ENCODE results near the gene TRAPPC5. TPM values are rescaled to one million over a fixed set of nuclear protein-coding genes. Genes with fewer than 3 reads are reported as not detected.

TRAPPC5 gene
- total and polyA plus RNA-seq, 7 experiments from 2014 or later, result 43.7 to 191 (median 75.9) TPM

DNA sequence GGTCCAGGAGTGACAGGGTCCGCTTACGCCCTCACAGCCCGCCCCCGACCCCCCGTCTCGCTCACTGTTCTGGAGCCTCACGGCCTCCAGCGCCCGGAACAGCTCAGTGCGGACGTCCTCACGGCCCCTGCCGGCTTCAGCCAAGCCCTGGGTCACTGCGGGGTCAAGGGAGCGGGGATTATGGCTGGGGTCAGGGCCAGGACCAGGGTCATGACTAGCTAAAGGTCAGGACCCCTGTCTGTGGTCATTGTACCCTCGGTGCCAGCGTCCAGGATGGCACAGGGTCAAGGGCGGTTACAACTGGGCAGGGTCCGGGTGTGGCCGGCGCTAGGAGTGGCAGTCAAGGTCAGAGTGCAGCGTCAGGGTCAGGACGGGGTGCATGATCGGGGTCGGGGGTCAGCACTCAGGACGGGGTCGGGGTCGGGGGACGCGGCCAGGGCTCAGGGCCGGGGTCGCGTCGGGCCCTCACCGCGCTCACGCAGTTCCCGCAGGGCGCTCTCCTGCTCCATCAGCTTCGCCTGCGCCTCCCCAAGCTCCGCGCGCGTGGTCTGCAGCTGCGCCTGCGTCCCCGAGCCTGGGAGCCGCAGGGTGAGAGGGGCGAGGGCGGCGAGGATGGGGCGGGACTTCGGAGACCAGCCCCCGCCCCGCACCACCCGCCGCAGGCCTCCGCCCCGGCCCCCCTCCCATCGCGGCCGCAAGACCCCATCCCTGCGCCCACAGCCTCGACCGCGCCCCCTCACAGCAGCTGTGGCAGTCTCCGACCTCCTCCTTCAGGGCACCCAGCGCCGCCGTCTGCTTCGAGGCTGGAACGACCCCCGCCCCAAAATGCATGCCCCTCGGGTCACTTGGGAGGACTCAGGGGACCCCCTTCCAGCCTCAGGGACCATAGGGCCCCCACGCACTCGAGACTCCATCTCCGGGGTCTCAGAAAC lies 49.9 kb downstream of the TRAPPC5 start:
- H3K9me3 ChIP-seq (ENCODE audit: control insufficient read depth in 2 of 3, low read length in 3 of 3), result no peaks in the 10 kb centered on the region
- Mint-ChIP-seq H3K9me3 (peaks cover 0 to 4% (median 0%) of the 10 kb centered on the region in 11 donors), H3K4me1 (peaks cover 0 to 17% (median 14%) of the 10 kb centered on the region in 7 donors), H3K36me3 (peaks cover 0 to 4% (median 0%) of the 10 kb centered on the region in 5 donors), H3K4me3 (peak overlapping the region in 7 of 10 donors; percentile 29 to 80 (median 73)), H3K27me3 (peaks cover 19 to 56% (median 38%) of the 10 kb centered on the region in 5 donors), H3K27ac (no peak overlapping the region)
- no peak overlapping the region for H3K4me3 ChIP-seq (ENCODE audit: low read length)
- DNase-seq (no peak), ATAC-seq (no peak)
- CTCF ChIA-PET, result no interaction called here
- peaks cover 0 to 13% of the 10 kb centered on the region in 2 donors for H3K27me3 ChIP-seq (ENCODE audit: control insufficient read depth in 2 of 2, insufficient read depth in 2 of 2, low read length in 2 of 2)
- POLR2A ChIA-PET, result no interaction called here
- H3K27ac ChIP-seq (ENCODE audit: low read depth, low read length), result no peak overlapping the region
- no peaks in the 10 kb centered on the region for H3K36me3 ChIP-seq (ENCODE audit: control insufficient read depth in 2 of 3, insufficient read depth in 3 of 3, low read length in 3 of 3)
- intact Hi-C loops (cut with micrococcal nuclease), result no loop called here
- H3K4me1 ChIP-seq (ENCODE audit: control insufficient read depth in 2 of 2, insufficient read depth in 2 of 2, low read length in 2 of 2), result peaks cover 0 to 16% of the 10 kb centered on the region in 2 donors

DNA sequence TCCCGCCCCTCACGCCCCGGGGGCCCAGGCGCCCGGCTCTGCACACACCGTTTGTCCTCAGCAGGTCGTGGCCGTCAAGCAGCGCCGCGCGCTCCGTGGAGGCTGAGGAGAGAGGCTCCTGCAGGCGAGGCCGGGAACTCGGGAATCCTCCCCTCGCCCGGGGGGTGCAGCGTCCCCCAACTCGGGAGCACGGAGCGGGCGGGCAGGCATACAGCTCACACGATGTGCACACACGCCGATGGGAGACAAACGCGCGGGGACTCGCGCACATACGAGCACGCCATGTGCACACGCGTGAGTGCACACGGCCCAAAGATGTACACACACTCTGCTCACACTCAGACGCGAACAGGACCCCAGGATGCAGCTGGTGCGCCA lies 50.6 kb downstream of the TRAPPC5 start:
- no peaks in the 10 kb centered on the region for H3K36me3 ChIP-seq (ENCODE audit: control insufficient read depth in 2 of 3, insufficient read depth in 3 of 3, low read length in 3 of 3)
- DNase-seq, result no peak
- POLR2A ChIA-PET, result no interaction called here
- intact Hi-C loops (cut with micrococcal nuclease), result no loop called here
- Mint-ChIP-seq H3K4me3 (peak overlapping the region in 1 of 10 donors; percentile 28), H3K27me3 (peaks cover 19 to 56% (median 38%) of the 10 kb centered on the region in 5 donors), H3K9me3 (peaks cover 0 to 4% (median 0%) of the 10 kb centered on the region in 11 donors), H3K36me3 (peaks cover 0 to 4% (median 0%) of the 10 kb centered on the region in 5 donors), H3K27ac (no peak overlapping the region), H3K4me1 (peaks cover 0 to 18% (median 14%) of the 10 kb centered on the region in 7 donors)
- no peak for ATAC-seq
- H3K4me1 ChIP-seq (ENCODE audit: control insufficient read depth in 2 of 2, insufficient read depth in 2 of 2, low read length in 2 of 2), result peaks cover 0 to 16% of the 10 kb centered on the region in 2 donors
- CTCF ChIA-PET, result no interaction called here
- no peak overlapping the region for H3K27ac ChIP-seq (ENCODE audit: low read depth, low read length)
- H3K27me3 ChIP-seq (ENCODE audit: control insufficient read depth in 2 of 2, insufficient read depth in 2 of 2, low read length in 2 of 2), result peaks cover 0 to 13% of the 10 kb centered on the region in 2 donors
- no peak overlapping the region for H3K4me3 ChIP-seq (ENCODE audit: low read length)
- H3K9me3 ChIP-seq (ENCODE audit: control insufficient read depth in 2 of 3, low read length in 3 of 3), result no peaks in the 10 kb centered on the region

DNA sequence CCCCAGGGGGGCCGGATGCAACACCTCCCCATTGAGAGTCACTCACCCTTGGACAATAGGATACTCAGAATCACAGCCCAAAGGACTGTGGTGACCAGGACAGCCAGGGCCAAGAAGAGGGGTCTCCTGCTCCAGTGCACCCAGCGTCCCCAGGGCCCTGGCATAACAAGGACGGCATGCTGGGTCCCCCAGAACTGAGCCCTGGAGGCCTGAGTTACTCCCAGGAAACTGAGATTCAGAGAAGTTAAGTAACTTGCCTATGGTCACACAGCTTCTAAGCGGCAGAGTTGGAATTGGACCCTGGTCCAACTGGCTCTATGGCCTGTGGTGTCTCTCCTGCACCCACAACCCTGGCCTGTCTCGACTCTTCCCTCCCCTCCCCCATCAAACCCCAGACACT lies 51.0 kb downstream of the TRAPPC5 start:
- H3K4me1 ChIP-seq (ENCODE audit: control insufficient read depth in 2 of 2, insufficient read depth in 2 of 2, low read length in 2 of 2), result peaks cover 0 to 16% of the 10 kb centered on the region in 2 donors
- ChIA-PET POLR2A (interaction anchor here (0.6 kb wide), 1 partner anchor 51 kb away, joined by 3 read pairs; the partner anchor contains the start of gene TRAPPC5), CTCF (no interaction called here)
- no peak overlapping the region for H3K4me3 ChIP-seq (ENCODE audit: low read length)
- H3K27me3 ChIP-seq (ENCODE audit: control insufficient read depth in 2 of 2, insufficient read depth in 2 of 2, low read length in 2 of 2), result peaks cover 0 to 13% of the 10 kb centered on the region in 2 donors
- Mint-ChIP-seq H3K27ac (no peak overlapping the region), H3K9me3 (peaks cover 0 to 4% (median 0%) of the 10 kb centered on the region in 11 donors), H3K4me3 (peak overlapping the region in 3 of 10 donors; percentile 14 to 29 (median 28)), H3K27me3 (peaks cover 19 to 54% (median 38%) of the 10 kb centered on the region in 5 donors), H3K36me3 (peaks cover 0 to 4% (median 0%) of the 10 kb centered on the region in 5 donors), H3K4me1 (peaks cover 0 to 19% (median 14%) of the 10 kb centered on the region in 7 donors)
- no peak for DNase-seq
- H3K9me3 ChIP-seq (ENCODE audit: control insufficient read depth in 2 of 3, low read length in 3 of 3), result no peaks in the 10 kb centered on the region
- intact Hi-C loops (cut with micrococcal nuclease), result no loop called here
- H3K27ac ChIP-seq (ENCODE audit: low read depth, low read length), result no peak overlapping the region
- ATAC-seq, result no peak
- no peaks in the 10 kb centered on the region for H3K36me3 ChIP-seq (ENCODE audit: control insufficient read depth in 2 of 3, insufficient read depth in 3 of 3, low read length in 3 of 3)

DNA sequence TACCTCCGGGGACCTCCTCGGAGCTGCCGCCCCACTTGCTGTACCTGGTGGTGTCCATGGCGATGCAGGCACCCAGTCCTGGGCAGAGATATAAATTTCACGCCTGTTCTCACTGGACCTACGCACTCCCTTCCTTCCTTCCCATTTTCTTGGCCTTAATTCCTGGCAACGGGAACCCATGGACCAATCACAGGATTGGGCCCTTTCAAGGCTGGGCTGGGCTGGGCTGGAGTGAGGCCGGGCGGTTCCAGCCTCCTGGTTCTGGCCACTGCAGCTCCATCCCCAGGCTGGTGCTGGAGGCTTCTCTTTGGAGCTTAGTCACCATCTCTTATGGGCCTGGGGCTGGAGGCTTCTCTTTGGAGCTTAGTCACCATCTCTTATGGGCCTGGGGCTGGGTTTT lies 51.4 kb downstream of the TRAPPC5 start, which contains the start of gene CLEC4G:
TSS of gene CLEC4G (minus strand) at position 66 of the 400 bp plus-strand sequence. CDS start at position 58, 8 bp downstream.
- H3K4me3 ChIP-seq (ENCODE audit: low read length), result no peak within 1 kb of the TSS
- no peaks in the 10 kb centered on the region for H3K9me3 ChIP-seq (ENCODE audit: control insufficient read depth in 2 of 3, low read length in 3 of 3)
- H3K27ac ChIP-seq (ENCODE audit: low read depth, low read length), result no peak within 1 kb of the TSS
- no peak within 1 kb of the TSS for H3K27ac Mint-ChIP-seq
- peaks cover 0 to 4% (median 0%) of the 10 kb centered on the region in 5 donors for H3K36me3 Mint-ChIP-seq
- no peak for DNase-seq
- peaks cover 0 to 19% (median 14%) of the 10 kb centered on the region in 7 donors for H3K4me1 Mint-ChIP-seq
- H3K27me3 ChIP-seq (ENCODE audit: control insufficient read depth in 2 of 2, insufficient read depth in 2 of 2, low read length in 2 of 2), result peaks cover 0 to 13% of the 10 kb centered on the region in 2 donors
- peaks cover 0 to 16% of the 10 kb centered on the region in 2 donors for H3K4me1 ChIP-seq (ENCODE audit: control insufficient read depth in 2 of 2, insufficient read depth in 2 of 2, low read length in 2 of 2)
- H3K27me3 Mint-ChIP-seq, result peaks cover 19 to 54% (median 38%) of the 10 kb centered on the region in 5 donors
- intact Hi-C loops (cut with micrococcal nuclease), result no loop called here
- ChIA-PET POLR2A (interaction anchor here (0.6 kb wide), 1 partner anchor 51 kb away, joined by 3 read pairs; the partner anchor contains the start of gene TRAPPC5), CTCF (no interaction called here)
- H3K4me3 Mint-ChIP-seq, result peak within 1 kb of the TSS in 3 of 10 donors; percentile 14 to 53 (median 29)
- H3K36me3 ChIP-seq (ENCODE audit: control insufficient read depth in 2 of 3, insufficient read depth in 3 of 3, low read length in 3 of 3), result no peaks in the 10 kb centered on the region
- H3K9me3 Mint-ChIP-seq, result peaks cover 0 to 4% (median 0%) of the 10 kb centered on the region in 11 donors
- no peak for ATAC-seq

DNA sequence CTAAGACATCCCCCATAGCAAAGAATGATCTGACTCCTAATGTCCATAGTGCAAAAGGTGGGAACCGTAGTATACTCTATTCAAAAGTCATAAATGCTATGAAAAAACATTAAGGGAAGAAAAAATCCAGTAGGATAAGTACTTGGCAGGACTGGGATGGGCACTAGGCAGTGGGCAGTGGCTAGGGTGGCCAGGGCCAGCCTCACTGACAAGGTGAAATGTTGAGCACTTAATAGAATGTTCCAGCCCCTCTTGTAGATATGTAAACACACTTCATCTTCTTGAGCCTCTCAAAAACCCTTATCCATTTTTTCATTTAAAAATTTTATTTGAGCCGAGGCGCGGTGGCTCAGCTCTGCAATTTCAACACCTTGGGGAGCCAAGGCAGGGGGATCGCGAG lies 52.7 kb downstream of the TRAPPC5 start:
- Histone ChIP-seq H3K4me1 (ENCODE audit: control insufficient read depth in 2 of 2, insufficient read depth in 2 of 2, low read length in 2 of 2) (peaks cover 0 to 16% of the 10 kb centered on the region in 2 donors), H3K4me3 (ENCODE audit: low read length) (no peak overlapping the region), H3K27ac (ENCODE audit: low read depth, low read length) (no peak overlapping the region), H3K36me3 (ENCODE audit: control insufficient read depth in 2 of 3, insufficient read depth in 3 of 3, low read length in 3 of 3) (no peaks in the 10 kb centered on the region), H3K9me3 (ENCODE audit: control insufficient read depth in 2 of 3, low read length in 3 of 3) (no peaks in the 10 kb centered on the region), H3K27me3 (ENCODE audit: control insufficient read depth in 2 of 2, insufficient read depth in 2 of 2, low read length in 2 of 2) (peaks cover 0 to 13% of the 10 kb centered on the region in 2 donors)
- H3K36me3 Mint-ChIP-seq, result no peaks in the 10 kb centered on the region
- ChIA-PET CTCF (no interaction called here), POLR2A (no interaction called here)
- H3K4me1 Mint-ChIP-seq, result peaks cover 0 to 19% (median 14%) of the 10 kb centered on the region in 7 donors
- no peak overlapping the region for H3K27ac Mint-ChIP-seq
- intact Hi-C loops (cut with micrococcal nuclease), result no loop called here
- DNase-seq (no peak), ATAC-seq (no peak)
- H3K27me3 Mint-ChIP-seq, result peaks cover 14 to 43% (median 26%) of the 10 kb centered on the region in 5 donors
- no peak overlapping the region for H3K4me3 Mint-ChIP-seq
- H3K9me3 Mint-ChIP-seq, result peaks cover 0 to 1% (median 0%) of the 10 kb centered on the region in 11 donors

DNA sequence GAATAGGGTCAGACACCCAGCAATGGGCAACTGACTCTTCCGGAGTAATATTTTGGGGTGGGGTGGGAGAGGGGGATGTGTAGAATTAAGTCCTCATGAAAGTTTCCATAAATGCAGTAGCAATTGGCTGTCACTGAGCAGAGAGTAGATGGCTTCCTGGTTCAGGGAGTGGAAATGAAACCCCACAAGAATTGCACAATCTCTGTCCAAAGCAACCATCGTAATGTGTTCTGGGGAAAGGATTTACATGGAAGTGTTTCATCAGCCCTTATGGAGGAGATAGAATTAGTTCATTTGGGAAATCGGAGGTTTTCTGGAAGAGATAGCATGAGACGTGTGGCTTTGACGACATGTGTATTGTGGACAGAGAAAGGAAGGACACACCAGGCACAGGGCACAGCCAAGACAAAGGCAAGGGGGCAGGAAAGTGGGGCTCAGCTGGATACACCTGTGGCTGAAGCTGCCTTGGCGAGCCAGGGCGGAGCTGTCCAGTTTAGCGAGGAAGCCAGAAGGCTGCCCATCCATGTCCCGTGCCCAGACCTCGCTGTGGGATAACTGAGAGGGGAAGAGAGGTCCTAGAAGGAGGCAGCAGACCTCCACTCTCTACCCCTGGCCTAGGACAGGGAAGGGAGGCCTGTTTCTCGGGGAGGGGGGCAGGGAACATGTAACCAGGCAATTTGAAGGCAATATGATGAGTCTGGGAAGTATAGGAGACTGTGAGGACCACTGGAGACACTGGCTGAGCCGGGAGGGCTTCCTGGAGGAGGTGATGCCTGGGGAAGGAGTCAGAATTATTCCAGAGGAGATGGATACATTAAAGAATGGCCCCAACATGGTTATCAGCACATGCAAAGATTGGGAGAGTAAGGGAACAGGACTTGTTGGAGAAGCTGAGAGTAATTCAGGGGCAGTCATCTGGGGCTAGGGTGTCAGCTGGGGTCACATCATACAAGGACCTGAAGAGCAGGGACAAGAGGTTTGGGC lies 53.9 kb downstream of the TRAPPC5 start:
- H3K27ac Mint-ChIP-seq, result peak overlapping the region in 1 of 9 donors; percentile 1
- no peak overlapping the region for H3K27ac ChIP-seq (ENCODE audit: low read depth, low read length)
- no peak overlapping the region for H3K4me3 ChIP-seq (ENCODE audit: low read length)
- H3K27me3 Mint-ChIP-seq, result peaks cover 5 to 32% (median 14%) of the 10 kb centered on the region in 5 donors
- H3K36me3 ChIP-seq (ENCODE audit: control insufficient read depth in 2 of 3, insufficient read depth in 3 of 3, low read length in 3 of 3), result no peaks in the 10 kb centered on the region
- H3K9me3 Mint-ChIP-seq, result peaks cover 0 to 1% (median 0%) of the 10 kb centered on the region in 11 donors
- DNase-seq (no peak), ATAC-seq (no peak)
- POLR2A ChIA-PET, result no interaction called here
- peaks cover 0 to 11% of the 10 kb centered on the region in 2 donors for H3K4me1 ChIP-seq (ENCODE audit: control insufficient read depth in 2 of 2, insufficient read depth in 2 of 2, low read length in 2 of 2)
- no peaks in the 10 kb centered on the region for H3K9me3 ChIP-seq (ENCODE audit: control insufficient read depth in 2 of 3, low read length in 3 of 3)
- CTCF ChIA-PET, result no interaction called here
- H3K4me3 Mint-ChIP-seq, result no peak overlapping the region
- H3K27me3 ChIP-seq (ENCODE audit: control insufficient read depth in 2 of 2, insufficient read depth in 2 of 2, low read length in 2 of 2), result peaks cover 0 to 3% of the 10 kb centered on the region in 2 donors
- intact Hi-C loops (cut with micrococcal nuclease), result no loop called here
- no peaks in the 10 kb centered on the region for H3K36me3 Mint-ChIP-seq
- H3K4me1 Mint-ChIP-seq, result peaks cover 0 to 16% (median 6%) of the 10 kb centered on the region in 7 donors
